Dedifferentiated amniotic fluid mesenchymal stem cell (primary cell): ENCODE results near the gene SPTAN1.
"Not testable (repeated sequence)": the region's sequence is repeated elsewhere in the genome, so short reads cannot be mapped to it uniquely, and the experiment has no call there.

Experiments
- DNase-seq: peaks from one replicate; pipeline ENCODE4 v3.0.0-alpha.2; 2016; ENCODE audit errors: extremely low spot score

SPTAN1 gene

GRCh38 chr9:128666481-128666941 lies 114.1 kb downstream of the SPTAN1 start:
- DNase-seq, result not testable (repeated sequence)

GRCh38 chr9:128669786-128670185 lies 117.4 kb downstream of the SPTAN1 start:
- no peak for DNase-seq

GRCh38 chr9:128675382-128675781 lies 123.0 kb downstream of the SPTAN1 start:
- no peak for DNase-seq

GRCh38 chr9:128677794-128678193 lies 125.4 kb downstream of the SPTAN1 start:
- DNase-seq, result no peak
